GM12801 (cell line): ENCODE measurements around the gene USP7.

Experiments
- TF ChIP-seq, protein P1 (sequence below): IDR thresholded peaks from one replicate; pipeline ENCODE4 v1.5.1; 2011; ENCODE audit warnings: control low read depth; ENCODE audit not compliant: insufficient read length; ENCODE audit errors: extremely low read depth

USP7 gene

DNA sequence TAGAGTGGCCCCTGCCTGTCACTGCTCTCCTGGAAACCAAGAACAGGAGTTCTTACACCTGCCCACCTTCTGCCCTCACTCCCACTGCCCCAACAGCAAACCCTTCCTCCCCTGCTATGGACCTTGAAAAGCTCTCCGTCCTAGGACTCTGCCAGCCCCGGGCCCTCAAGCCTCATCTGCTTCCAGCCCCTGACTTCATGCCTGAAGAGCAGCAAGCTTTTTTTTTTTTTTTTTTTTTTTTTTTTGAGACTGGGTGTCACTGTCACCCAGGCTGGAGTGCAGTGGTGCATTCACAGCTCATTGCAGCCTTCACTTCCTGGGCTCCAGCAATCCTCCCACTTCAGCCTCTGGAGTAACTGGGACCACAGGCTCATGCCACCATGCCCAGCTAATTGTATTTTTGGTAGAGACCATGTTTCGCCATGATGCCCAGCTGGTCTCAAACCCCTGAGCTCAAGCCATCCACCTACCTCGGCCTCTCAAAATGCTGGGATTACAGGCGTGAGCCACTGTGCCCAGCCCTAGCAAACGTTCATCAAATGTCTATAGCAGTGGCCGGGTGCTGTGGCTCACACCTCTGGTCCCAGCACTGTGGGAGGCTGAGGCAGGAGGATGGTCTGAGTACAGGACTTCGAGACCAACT lies 111.8 kb downstream of the USP7 start:
- TF ChIP-seq, protein P1, sequence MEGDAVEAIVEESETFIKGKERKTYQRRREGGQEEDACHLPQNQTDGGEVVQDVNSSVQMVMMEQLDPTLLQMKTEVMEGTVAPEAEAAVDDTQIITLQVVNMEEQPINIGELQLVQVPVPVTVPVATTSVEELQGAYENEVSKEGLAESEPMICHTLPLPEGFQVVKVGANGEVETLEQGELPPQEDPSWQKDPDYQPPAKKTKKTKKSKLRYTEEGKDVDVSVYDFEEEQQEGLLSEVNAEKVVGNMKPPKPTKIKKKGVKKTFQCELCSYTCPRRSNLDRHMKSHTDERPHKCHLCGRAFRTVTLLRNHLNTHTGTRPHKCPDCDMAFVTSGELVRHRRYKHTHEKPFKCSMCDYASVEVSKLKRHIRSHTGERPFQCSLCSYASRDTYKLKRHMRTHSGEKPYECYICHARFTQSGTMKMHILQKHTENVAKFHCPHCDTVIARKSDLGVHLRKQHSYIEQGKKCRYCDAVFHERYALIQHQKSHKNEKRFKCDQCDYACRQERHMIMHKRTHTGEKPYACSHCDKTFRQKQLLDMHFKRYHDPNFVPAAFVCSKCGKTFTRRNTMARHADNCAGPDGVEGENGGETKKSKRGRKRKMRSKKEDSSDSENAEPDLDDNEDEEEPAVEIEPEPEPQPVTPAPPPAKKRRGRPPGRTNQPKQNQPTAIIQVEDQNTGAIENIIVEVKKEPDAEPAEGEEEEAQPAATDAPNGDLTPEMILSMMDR = no peak

DNA sequence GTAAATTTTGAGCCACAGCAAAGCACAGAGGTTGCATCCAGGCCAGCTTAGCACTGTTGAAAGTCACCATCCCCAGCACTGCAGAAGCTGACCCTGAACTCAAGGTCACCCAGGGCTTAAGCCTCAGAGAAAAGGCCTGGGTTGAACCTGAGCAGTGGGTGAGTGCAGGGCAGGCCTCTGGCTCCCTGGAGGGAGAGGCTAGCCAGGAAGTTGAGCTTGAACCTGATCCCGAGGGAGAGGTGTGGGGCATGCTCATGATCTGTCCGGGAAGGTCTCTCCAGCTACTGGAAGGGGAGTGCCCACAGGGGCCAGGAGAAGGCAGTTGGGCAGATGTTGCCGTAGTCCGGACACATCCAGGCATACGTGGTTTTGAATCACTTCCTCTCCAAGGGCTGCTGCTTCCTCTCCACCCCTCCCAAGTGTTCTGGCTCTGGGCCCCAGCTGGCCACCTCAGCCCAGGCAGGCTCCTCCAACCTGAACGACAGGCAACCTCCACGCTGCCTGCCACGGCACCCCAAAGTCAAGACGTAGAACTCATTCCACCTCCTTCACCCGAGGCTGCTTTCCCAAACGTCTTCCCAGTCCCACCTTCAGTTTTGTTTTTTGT lies 113.3 kb downstream of the USP7 start:
- TF ChIP-seq, protein P1 = no peak

DNA sequence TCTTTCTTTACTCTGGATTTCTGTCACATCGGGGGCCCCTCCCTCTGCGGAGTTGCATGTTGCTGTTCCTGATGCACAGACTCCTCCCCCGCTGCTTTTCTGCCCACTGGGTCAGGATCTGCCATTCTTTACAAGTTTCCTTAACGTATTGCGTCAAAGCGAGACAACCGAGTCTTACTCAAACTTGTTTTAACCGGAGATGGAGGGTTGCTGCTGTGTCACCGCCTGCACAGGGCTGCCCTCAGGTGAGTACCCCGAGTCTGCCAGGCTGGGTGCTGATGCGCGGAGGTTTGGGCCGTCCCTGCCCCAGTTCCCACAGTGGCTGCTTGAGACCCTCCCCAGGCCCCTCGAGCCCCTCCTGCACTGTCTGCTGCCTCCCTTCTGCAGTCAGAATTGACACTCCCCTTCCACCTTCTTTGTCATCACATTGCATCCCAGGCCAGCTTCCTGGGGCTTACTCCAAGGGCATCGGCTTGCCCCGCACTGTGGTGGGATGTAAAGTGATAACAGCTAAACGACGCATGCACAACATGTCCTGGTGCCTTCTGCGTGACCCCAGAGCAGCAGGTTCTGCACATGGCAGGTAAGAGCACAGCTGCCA lies 114.2 kb downstream of the USP7 start:
- TF ChIP-seq, protein P1 = no peak

DNA sequence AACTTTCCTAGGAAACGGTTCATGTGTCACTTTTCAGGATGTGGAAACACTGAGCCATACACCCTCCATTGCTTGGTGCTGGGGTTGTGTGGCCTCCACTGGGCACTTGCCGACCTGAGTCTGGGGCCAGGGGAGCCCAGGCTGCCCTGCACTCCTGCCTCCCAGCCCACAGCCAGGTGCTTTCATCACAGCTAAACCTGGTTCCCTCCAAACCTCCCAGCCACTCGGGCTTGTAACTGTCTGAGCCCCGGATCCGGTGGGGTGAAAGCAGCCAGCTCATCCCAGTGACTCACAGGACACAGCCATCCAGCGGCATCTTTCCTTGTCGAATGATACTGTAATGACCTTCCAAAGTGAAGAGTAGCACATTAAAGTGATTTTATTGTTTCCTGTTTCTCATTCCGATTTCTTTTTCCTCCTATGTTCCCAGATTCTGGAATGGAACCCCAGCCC lies 114.7 kb downstream of the USP7 start:
- TF ChIP-seq, protein P1 = no peak

DNA sequence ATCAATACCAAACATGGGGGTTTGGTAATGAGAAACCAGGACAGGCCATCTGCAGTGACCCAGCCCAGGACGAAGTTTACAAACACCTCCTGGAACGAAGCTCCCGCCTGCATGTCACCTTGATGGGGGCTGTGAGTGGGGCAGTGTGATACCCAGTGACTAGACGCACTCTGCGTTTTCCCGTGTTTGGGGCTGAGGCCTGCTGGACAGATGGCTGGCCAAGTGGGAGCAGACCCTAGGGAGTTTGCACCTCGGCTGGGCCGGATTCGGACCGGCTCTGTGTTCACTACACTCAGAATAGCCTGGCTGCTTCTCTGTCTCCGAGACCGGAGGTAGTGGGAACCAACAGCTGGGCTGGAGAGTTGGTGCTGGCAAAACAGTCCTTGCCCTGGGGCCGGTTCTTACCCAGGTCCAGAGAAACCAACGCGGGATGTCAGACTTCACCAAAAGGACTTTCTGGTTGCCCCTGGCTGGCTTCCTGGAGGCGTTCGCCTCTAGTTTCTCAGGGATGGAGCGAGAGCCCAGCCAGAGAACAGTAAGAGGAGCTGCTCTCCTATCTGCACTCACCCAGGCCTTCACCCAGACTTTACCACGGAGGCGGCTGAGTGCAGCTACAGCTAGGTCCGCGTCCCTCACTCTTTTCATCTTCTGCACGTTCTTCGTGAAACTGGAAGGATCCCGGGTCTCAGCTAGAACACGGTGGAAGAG lies 115.3 kb downstream of the USP7 start:
- TF ChIP-seq, protein P1 = no peak

DNA sequence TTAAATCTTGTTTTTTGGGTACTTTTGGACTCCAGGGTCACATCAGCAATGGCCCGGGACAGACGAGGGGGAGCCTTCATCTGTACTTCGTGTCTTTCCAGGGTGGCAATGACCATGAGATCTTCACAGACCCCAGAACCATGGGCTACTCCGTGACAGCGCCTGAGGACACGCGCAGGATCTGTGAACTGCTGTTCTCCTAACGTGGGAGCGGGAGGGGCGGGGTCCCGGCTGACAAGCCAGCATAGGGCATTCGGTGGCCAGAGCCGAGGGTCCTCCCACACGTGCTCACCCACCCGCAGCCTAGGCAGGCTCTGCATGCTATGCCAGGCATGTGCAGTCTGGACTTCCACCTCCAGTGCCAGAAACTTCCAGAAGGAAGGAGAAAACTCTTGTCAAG lies 116.1 kb downstream of the USP7 start:
- TF ChIP-seq, protein P1 = no peak

DNA sequence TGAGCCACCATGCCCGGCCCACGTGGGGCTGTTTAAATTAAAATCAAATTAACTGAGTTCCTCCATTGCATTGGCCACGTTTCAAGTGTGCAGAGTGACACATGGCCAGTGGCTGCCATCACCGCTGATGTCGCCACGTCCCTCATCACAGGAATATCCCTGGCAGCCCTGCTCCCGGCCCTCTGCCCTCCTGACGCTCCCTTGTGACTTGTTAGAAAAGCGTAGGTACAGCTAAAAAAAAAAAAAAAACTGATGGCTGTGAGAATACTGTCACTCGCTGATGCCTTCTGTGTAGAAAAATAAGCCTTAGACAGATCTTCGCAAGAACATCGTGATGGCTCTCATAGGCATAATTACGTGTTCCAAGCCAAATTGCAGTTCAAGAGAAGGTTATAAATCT lies 116.6 kb downstream of the USP7 start:
- TF ChIP-seq, protein P1 = no peak
